Gastrocnemius medialis (tissue), 4 donors: Measurements from ENCODE around the gene COL11A2. TPM values are rescaled to one million over a fixed set of nuclear protein-coding genes. Genes with fewer than 3 reads are reported as not detected.

Experiments
- ATAC-seq, 2 donors: fragments of 150-250 bp; one replicate each; pipeline ENCODE4 v1.9.1; 2016
- DNase-seq, 2 donors: peaks; one replicate each; pipeline ENCODE4 v3.0.0-alpha.2; 2019
- H3K27ac ChIP-seq, 4 donors: fragments of 200-600 bp; sonication (generic); 1 replicate in 1 of 4; 2 replicates in 3 of 4; pipeline ENCODE4 v1.5.1; 2016 to 2018; ENCODE audit warnings: mild to moderate bottlenecking in 2 of 4, moderate library complexity in 1 of 4
- H3K27me3 ChIP-seq, 3 donors: fragments of 200-600 bp; sonication (generic) in 2 of 3; 1 replicate in 1 of 3; 2 replicates in 2 of 3; pipeline versions ENCODE4 v1.5.1 to v1.6.0; 2016 to 2019; ENCODE audit warnings: mild to moderate bottlenecking in 1 of 3, moderate library complexity in 1 of 3
- H3K36me3 ChIP-seq, 2 donors: fragments of 200-600 bp; sonication (generic) in 1 of 2; one replicate each; pipeline ENCODE4 v1.5.1; 2017 to 2018
- H3K4me1 ChIP-seq, 2 donors: fragments of 200-600 bp; sonication (generic) in 1 of 2; one replicate each; pipeline ENCODE4 v1.5.1; 2016 to 2017; ENCODE audit warnings: mild to moderate bottlenecking in 2 of 2
- H3K4me3 ChIP-seq, 4 donors: fragments of 200-600 bp; sonication (generic) in 3 of 4; 1 replicate in 1 of 4; 2 replicates in 3 of 4; pipeline ENCODE4 v1.5.1; 2016 to 2019; ENCODE audit warnings: mild to moderate bottlenecking in 2 of 4
- H3K9me3 ChIP-seq, 3 donors: fragments of 200-600 bp; sonication (generic) in 2 of 3; 1 replicate in 1 of 3; 2 replicates in 2 of 3; pipeline ENCODE4 v1.5.1; 2016 to 2019
- POLR2A ChIP-seq, 2 donors: fragments of 450-650 bp; IDR thresholded peaks; one replicate each; pipeline ENCODE4 v1.6.1; 2017; ENCODE audit warnings: antibody characterized with exemption in 2 of 2, mild to moderate bottlenecking in 2 of 2, moderate library complexity in 2 of 2
- in situ Hi-C, 4 donors: fragments of 200-750 bp; cut with MboI; loops; one replicate each; pipeline versions ENCODE4 v1.15.0 to v1.8.0; 2017; ENCODE audit warnings: low sequenced_read_pairs in 4 of 4
- intact Hi-C: fragments of 100-400 bp; cut with DNase I; formaldehyde crosslinking; loops from one replicate; pipeline ENCODE4 v1.15.1; 2023; ENCODE audit warnings: low total_unique reads
- total RNA-seq, 4 donors: library from RNA; depleted of rRNA; stranded (reverse); fragments of >200 nt; gene quantifications; one replicate each; pipeline versions ENCODE4 v1.1.0 to v1.2.3, GENCODE V29; 2016
- TF ChIP-seq, protein P1 (sequence below), 5 experiments: fragments of 450-650 bp in 3 of 5; fragments of 200-600 bp in 2 of 5; sonication (generic) in 2 of 5; IDR thresholded peaks in 4 of 5; conservative IDR thresholded peaks in 1 of 5; 1 replicate in 4 of 5; 2 replicates in 1 of 5; pipeline ENCODE4 v1.5.1; 2016 to 2019; ENCODE audit warnings: antibody characterized with exemption in 5 of 5, mild to moderate bottlenecking in 3 of 5, moderate library complexity in 3 of 5

COL11A2 gene
- total RNA-seq, 4 donors from 2014 or later, result 0.31 to 0.92 (median 0.47) TPM

DNA sequence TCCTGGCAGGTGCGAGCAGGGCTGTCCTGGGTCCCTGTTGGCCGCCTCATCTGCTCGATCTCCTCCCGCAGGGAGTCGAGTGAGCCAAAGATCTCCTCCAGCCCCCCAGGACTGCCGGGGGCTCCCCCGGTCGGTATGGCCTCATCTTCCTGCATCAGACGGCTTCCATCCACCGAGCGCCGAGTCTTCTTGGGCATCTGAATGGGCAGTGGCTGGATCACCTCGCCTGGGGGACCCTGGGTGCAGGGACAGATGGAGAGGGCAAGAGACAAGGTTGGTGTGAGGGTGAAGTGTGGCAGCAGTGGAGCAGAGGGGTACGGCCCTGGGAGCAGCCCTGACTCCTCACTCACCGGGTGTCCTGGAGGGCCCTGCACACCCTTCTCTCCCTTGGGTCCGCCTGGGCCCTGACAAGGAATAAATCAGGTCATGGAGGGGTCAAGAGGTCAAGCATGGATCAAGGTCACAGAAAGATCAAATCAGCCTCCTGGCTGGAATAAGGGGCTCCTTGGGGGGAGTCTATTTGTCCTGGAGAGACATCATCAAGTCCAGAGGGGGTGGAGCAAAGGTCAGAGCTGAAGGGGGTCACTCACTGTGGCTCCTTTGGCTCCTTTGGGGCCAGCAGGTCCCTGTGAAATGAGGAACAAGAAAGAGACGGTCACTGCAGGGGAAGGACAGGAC is 26.5 kb downstream of the COL11A2 start:
- TF ChIP-seq POLR2A (IDR thresholded peaks at IDR 0.05), result no peak
- TF ChIP-seq, protein P1, sequence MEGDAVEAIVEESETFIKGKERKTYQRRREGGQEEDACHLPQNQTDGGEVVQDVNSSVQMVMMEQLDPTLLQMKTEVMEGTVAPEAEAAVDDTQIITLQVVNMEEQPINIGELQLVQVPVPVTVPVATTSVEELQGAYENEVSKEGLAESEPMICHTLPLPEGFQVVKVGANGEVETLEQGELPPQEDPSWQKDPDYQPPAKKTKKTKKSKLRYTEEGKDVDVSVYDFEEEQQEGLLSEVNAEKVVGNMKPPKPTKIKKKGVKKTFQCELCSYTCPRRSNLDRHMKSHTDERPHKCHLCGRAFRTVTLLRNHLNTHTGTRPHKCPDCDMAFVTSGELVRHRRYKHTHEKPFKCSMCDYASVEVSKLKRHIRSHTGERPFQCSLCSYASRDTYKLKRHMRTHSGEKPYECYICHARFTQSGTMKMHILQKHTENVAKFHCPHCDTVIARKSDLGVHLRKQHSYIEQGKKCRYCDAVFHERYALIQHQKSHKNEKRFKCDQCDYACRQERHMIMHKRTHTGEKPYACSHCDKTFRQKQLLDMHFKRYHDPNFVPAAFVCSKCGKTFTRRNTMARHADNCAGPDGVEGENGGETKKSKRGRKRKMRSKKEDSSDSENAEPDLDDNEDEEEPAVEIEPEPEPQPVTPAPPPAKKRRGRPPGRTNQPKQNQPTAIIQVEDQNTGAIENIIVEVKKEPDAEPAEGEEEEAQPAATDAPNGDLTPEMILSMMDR (IDR thresholded peaks at IDR 0.05 in 4 of 5, conservative IDR thresholded peaks at IDR 0.05 in 1 of 5), result no peak
- Histone ChIP-seq H3K36me3 (no peaks in the 10 kb centered on the region), H3K27me3 (no peaks in the 10 kb centered on the region), H3K4me1 (peaks cover 0 to 6% of the 10 kb centered on the region in 2 donors), H3K27ac (no peak overlapping the region), H3K9me3 (no peaks in the 10 kb centered on the region), H3K4me3 (no peak overlapping the region)
- ATAC-seq, result no peak
- DNase-seq, result no peak
- in situ Hi-C loops, result loop anchor here in 2 of 4 donors (10.0 kb wide), 1 partner anchor 79 kb away; no protein-coding TSS in a partner anchor
- intact Hi-C loops, result loop anchor here (10.0 kb wide), 1 partner anchor 151 kb away; no protein-coding TSS in a partner anchor

DNA sequence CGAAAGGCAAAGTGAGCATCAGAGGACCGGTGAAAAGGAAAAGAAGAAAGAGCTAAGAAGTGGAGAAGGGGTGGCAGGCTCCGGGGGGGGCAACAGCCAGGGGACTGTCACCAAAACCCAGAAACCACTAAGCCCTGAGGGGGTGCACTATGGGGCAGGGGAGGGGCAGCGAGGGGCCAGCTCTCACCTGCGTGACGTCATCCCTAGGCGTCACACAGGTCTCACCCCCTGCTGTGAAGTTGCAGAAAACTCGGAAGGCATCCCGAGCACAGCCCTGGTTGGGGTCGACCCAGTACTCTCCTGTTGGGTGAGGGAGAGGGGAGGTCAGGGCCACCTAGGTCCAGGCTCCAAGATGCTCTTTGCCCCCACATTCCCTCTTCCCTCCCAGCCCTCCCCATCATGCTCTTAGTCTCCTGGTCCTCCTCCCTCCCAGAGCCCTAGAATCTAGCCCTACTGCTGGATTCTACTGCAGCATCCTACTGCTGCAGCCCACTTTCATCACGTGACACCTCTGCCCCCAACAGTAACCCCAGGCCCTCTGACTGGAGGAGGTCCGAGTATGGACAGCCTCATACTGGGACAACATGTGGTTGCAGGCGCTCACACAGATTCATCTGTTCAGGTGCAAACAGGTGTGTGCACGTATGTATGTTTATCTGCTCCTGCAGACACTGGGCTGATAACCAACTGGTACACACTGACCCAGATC is 27.4 kb downstream of the COL11A2 start:
- in situ Hi-C loops, result loop anchor here in 3 of 4 donors (5.0 to 10.0 kb wide), 2 partner anchors 80 to 82 kb away; no protein-coding TSS in a partner anchor
- H3K27me3 ChIP-seq, result no peaks in the 10 kb centered on the region
- no peak for TF ChIP-seq POLR2A (IDR thresholded peaks at IDR 0.05)
- TF ChIP-seq, protein P1 (IDR thresholded peaks at IDR 0.05 in 4 of 5, conservative IDR thresholded peaks at IDR 0.05 in 1 of 5), result no peak
- no peak overlapping the region for H3K4me3 ChIP-seq
- ATAC-seq (no peak), DNase-seq (no peak)
- no peaks in the 10 kb centered on the region for H3K9me3 ChIP-seq
- H3K27ac ChIP-seq, result no peak overlapping the region
- H3K36me3 ChIP-seq, result no peaks in the 10 kb centered on the region
- peaks cover 0 to 6% of the 10 kb centered on the region in 2 donors for H3K4me1 ChIP-seq
- intact Hi-C loops, result loop anchor here (10.0 kb wide), 1 partner anchor 150 kb away; no protein-coding TSS in a partner anchor

DNA sequence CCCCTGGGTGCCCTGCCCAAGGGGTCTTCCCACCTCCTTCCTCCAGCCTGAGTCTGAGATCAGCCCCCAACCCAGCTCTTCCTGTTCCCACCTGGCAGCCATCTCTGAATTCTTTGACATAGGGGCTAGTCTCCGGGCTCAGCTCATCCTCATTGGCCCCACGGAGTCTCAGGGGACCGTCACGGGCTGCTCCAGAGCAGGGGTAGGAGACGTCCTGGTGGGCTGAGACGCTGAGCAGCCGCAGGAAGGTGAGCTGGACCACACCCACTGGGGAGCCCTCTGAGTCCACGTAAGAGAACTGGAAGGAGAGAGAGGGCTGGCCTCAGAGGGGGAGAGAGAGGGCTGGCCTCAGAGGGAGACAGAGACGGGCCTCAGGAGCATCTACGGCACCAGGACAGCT is 28.1 kb downstream of the COL11A2 start:
- TF ChIP-seq, protein P1 (IDR thresholded peaks at IDR 0.05 in 4 of 5, conservative IDR thresholded peaks at IDR 0.05 in 1 of 5), result no peak
- no peak for TF ChIP-seq POLR2A (IDR thresholded peaks at IDR 0.05)
- H3K36me3 ChIP-seq, result no peaks in the 10 kb centered on the region
- H3K4me3 ChIP-seq, result no peak overlapping the region
- intact Hi-C loops, result loop anchor here (10.0 kb wide), 1 partner anchor 149 kb away; no protein-coding TSS in a partner anchor
- no peak overlapping the region for H3K27ac ChIP-seq
- H3K27me3 ChIP-seq, result no peaks in the 10 kb centered on the region
- no peaks in the 10 kb centered on the region for H3K9me3 ChIP-seq
- no peak for DNase-seq
- H3K4me1 ChIP-seq, result peaks cover 0 to 6% of the 10 kb centered on the region in 2 donors
- in situ Hi-C loops, result loop anchor here in 3 of 4 donors (5.0 to 10.0 kb wide), 2 partner anchors 81 to 83 kb away; no protein-coding TSS in a partner anchor
- ATAC-seq, result no peak

DNA sequence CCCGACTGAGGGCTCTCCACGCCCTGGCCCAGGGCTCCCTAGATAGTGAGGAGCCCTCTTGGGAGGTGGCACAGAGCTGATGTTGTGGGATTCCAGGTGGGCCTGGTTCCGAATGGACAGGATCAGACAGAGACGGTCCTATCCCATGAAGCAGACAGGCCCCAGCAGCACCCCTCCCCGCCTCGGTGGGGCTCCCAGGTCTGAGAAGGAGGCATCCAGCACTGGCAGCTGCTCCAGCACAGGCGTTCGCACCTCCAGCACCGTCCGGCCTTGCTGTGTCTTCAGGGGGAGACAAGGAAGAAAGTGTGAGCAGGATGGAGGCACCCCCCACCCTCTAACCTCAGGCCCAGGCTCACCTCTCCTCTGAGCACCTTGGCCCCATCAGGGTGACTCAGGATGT is 28.7 kb downstream of the COL11A2 start:
- TF ChIP-seq, protein P1 (IDR thresholded peaks at IDR 0.05 in 4 of 5, conservative IDR thresholded peaks at IDR 0.05 in 1 of 5), result no peak
- no peak for TF ChIP-seq POLR2A (IDR thresholded peaks at IDR 0.05)
- DNase-seq, result no peak
- H3K9me3 ChIP-seq, result no peaks in the 10 kb centered on the region
- H3K27me3 ChIP-seq, result no peaks in the 10 kb centered on the region
- intact Hi-C loops (loop anchor here (10.0 kb wide), 1 partner anchor 149 kb away; no protein-coding TSS in a partner anchor), in situ Hi-C loops (loop anchor here in 3 of 4 donors (5.0 to 10.0 kb wide), 2 partner anchors 81 to 84 kb away; no protein-coding TSS in a partner anchor)
- H3K36me3 ChIP-seq, result no peaks in the 10 kb centered on the region
- H3K4me1 ChIP-seq, result peaks cover 0 to 6% of the 10 kb centered on the region in 2 donors
- ATAC-seq, result no peak
- no peak overlapping the region for H3K27ac ChIP-seq
- H3K4me3 ChIP-seq, result no peak overlapping the region
